SIG-M5 treated with dmso at 0.1 percent for 504 hours (cell line): ENCODE results near the gene IKBKE.
"Not testable (repeated sequence)": the region's sequence is repeated elsewhere in the genome, so short reads cannot be mapped to it uniquely, and the experiment has no call there.

Source experiments
- DNase-seq: peaks from one replicate; lab custom pipeline; 2025; ENCODE audit not compliant: unreplicated experiment; lab: John Stamatoyannopoulos, UW

Gene IKBKE

GRCh38 chr1:206472454-206472853, 2.2 kb downstream of the IKBKE start:
- DNase-seq = peak; percentile 94

- peak; percentile 77 for DNase-seq
These were observed 2.6 kb downstream of the IKBKE start for GRCh38 chr1:206472886-206473285.

GRCh38 chr1:206476058-206476457, 5.8 kb downstream of the IKBKE start:
- DNase-seq = no peak

GRCh38 chr1:206476591-206476990, 6.3 kb downstream of the IKBKE start:
- DNase-seq = no peak

GRCh38 chr1:206477110-206477509, 6.8 kb downstream of the IKBKE start:
- DNase-seq = no peak

- no peak for DNase-seq
These were observed 7.5 kb downstream of the IKBKE start for GRCh38 chr1:206477581-206478380.

GRCh38 chr1:206478746-206479145, 8.5 kb downstream of the IKBKE start:
- no peak for DNase-seq

GRCh38 chr1:206479183-206480125, 9.2 kb downstream of the IKBKE start:
- DNase-seq = peak; percentile 75

- no peak for DNase-seq
These were observed 9.9 kb downstream of the IKBKE start for GRCh38 chr1:206480211-206480610.

GRCh38 chr1:206482611-206483010, 12.3 kb downstream of the IKBKE start:
- DNase-seq = no peak

GRCh38 chr1:206483864-206484263, 13.6 kb downstream of the IKBKE start:
- DNase-seq = not testable (repeated sequence)

- no peak for DNase-seq
These were observed 14.6 kb downstream of the IKBKE start for GRCh38 chr1:206484901-206485300.

GRCh38 chr1:206486995-206487788, 16.9 kb downstream of the IKBKE start:
- no peak for DNase-seq

- DNase-seq = no peak
These were observed 17.7 kb downstream of the IKBKE start for GRCh38 chr1:206487970-206488369.

- peak; percentile 17 for DNase-seq
These were observed 18.2 kb downstream of the IKBKE start for GRCh38 chr1:206488466-206488865.

GRCh38 chr1:206489980-206490770, 19.9 kb downstream of the IKBKE start:
- peak; percentile 52 for DNase-seq

GRCh38 chr1:206490771-206491405, 20.6 kb downstream of the IKBKE start:
- no peak for DNase-seq

- DNase-seq = no peak
These were observed 21.3 kb downstream of the IKBKE start for GRCh38 chr1:206491616-206492015.

GRCh38 chr1:206492589-206492988, 22.3 kb downstream of the IKBKE start:
- DNase-seq = no peak

- DNase-seq = no peak
These were observed 23.0 kb downstream of the IKBKE start for GRCh38 chr1:206493279-206493678.
